GM12864 (cell line): ENCODE data around the gene ATXN7L3.

Experiments
- DNase-seq: peaks from one replicate; pipeline ENCODE4 v3.0.0-alpha.2; 2011; ENCODE audit warnings: low read depth
- H3K4me3 ChIP-seq: 2 replicates; pipeline ENCODE4 v1.5.1; 2011; ENCODE audit warnings: mild to moderate bottlenecking, low read depth, low read length, control low read depth
- TF ChIP-seq, protein P1 (sequence below): IDR thresholded peaks from 2 replicates; pipeline ENCODE4 v1.5.1; 2011; ENCODE audit warnings: low read depth, mild to moderate bottlenecking, moderate library complexity, low read length, control low read depth, inconsistent platforms; ENCODE audit errors: missing control alignments

The ATXN7L3 gene

DNA sequence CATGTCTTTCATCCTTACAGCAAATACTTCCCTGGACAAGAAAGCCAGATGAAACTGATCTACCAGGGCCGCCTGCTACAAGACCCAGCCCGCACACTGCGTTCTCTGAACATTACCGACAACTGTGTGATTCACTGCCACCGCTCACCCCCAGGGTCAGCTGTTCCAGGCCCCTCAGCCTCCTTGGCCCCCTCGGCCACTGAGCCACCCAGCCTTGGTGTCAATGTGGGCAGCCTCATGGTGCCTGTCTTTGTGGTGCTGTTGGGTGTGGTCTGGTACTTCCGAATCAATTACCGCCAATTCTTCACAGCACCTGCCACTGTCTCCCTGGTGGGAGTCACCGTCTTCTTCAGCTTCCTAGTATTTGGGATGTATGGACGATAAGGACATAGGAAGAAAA lies 9.2 kb downstream of the ATXN7L3 start:
- no peak overlapping the region for H3K4me3 ChIP-seq
- no peak for DNase-seq
- TF ChIP-seq, protein P1, sequence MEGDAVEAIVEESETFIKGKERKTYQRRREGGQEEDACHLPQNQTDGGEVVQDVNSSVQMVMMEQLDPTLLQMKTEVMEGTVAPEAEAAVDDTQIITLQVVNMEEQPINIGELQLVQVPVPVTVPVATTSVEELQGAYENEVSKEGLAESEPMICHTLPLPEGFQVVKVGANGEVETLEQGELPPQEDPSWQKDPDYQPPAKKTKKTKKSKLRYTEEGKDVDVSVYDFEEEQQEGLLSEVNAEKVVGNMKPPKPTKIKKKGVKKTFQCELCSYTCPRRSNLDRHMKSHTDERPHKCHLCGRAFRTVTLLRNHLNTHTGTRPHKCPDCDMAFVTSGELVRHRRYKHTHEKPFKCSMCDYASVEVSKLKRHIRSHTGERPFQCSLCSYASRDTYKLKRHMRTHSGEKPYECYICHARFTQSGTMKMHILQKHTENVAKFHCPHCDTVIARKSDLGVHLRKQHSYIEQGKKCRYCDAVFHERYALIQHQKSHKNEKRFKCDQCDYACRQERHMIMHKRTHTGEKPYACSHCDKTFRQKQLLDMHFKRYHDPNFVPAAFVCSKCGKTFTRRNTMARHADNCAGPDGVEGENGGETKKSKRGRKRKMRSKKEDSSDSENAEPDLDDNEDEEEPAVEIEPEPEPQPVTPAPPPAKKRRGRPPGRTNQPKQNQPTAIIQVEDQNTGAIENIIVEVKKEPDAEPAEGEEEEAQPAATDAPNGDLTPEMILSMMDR = no peak

DNA sequence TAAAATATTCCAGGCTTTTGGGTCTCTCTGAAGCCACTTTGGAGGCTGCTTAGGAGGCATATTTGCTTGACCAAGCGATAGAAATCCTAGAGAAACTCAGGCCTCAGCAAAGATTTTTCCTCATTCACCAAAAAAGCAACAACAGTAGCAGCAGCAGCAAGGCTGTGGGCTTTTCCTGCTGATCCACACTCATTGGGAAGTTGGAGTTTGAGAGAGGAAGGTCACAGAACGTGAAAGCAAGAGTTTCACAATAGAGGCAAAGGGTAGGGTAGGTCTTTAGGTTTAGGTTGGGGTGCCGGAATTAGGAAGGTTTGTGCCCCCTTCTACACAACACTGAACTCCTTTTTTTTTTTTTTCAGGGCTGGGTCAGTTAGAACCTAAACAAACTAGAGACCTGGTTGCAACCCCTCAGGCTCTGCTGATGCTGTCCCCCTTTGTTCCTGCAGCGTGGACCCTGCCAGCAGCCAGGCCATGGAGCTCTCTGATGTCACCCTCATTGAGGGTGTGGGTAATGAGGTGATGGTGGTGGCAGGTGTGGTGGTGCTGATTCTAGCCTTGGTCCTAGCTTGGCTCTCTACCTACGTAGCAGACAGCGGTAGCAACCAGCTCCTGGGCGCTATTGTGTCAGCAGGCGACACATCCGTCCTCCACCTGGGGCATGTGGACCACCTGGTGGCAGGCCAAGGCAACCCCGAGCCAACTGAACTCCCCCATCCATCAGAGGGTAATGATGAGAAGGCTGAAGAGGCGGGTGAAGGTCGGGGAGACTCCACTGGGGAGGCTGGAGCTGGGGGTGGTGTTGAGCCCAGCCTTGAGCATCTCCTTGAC lies 10.9 kb downstream of the ATXN7L3 start:
- no peak for DNase-seq
- H3K4me3 ChIP-seq = no peak overlapping the region
- TF ChIP-seq, protein P1 = no peak

DNA sequence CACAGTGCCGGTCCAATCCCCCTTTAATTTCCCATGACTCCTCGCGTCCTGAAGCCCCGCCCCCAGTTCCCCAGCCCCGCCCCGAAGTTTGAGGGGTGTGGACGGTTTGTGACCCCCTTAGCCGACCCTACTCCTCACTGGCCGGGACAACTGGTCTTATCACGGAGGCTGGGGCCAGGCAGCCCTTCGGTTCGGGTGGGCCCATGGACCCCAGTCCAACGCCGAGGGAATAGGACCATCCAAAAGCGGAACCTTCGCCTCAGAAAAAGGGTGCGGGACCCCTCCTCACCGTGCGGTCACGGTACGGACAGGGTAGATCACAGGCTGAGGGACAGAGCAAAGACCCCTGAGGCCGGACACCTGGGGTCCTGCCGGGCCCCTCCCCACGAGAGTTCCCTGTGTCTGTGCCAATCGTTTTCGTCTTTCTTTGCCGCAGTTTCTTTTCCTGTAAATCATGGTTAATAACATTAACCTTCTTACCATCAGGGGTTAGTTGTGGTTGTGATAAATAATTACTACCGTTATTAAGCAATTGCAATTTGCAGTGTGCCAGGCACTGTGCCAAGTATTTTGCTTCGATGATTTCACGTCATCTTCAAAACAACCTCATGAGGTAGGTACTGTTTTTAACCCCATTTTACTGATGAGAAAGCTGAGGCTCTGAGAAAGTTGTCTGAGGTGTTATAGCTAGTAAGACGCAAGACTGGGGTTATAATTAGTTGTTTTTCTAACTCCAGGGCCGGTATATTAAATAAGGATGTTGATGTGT lies 12.4 kb downstream of the ATXN7L3 start:
- TF ChIP-seq, protein P1 = no peak
- peak overlapping the region; percentile 95 for H3K4me3 ChIP-seq
- no peak for DNase-seq

DNA sequence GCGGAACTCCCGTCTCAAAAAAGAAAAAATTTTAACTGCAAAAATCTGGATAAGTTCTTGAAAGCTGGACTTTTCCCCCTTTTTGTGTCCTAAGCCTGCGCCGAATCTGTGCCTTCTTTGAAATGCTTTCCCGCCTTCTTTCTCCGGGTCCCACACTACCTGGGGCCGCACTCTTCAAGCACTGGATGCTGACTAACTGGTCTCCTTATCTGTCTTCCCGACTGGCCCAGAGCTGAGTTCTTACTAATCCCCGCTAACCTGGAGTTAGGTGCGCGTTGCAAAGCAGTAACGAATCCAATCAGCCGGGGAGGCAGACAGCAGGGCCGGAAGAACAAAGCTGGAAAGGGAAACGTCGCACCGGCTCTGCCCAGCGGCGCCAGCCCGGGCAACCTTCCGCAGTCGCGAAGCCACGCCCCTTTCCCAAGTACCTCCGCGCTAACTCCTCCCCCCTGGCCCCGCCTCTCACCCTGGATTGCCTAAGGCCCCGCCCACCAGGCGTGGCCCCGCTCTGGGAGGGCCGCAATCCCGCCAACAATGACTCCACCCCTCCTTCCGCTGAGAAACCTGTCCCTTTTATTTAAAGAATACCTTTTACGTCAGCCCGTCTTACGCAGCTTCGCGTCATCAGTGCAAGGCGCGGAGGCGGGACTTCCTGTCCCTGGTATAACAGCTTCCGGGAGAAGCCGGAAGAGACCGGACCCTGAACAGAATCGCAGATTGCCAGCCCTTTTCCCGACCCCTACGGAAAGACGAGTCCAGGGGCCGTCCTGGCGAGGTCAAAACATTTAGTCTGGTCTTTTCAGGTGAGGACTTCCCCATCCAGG lies 13.2 kb downstream of the ATXN7L3 start, which contains the start of gene TMUB2:
TMUB2 (plus strand) TSS at position 666 of the 824 bp plus-strand sequence. CDS start 737 bp downstream, outside the sequence.
- TF ChIP-seq, protein P1 = no peak
- peak; percentile 98 for DNase-seq
- H3K4me3 ChIP-seq = peak within 1 kb of the TSS; percentile 95

DNA sequence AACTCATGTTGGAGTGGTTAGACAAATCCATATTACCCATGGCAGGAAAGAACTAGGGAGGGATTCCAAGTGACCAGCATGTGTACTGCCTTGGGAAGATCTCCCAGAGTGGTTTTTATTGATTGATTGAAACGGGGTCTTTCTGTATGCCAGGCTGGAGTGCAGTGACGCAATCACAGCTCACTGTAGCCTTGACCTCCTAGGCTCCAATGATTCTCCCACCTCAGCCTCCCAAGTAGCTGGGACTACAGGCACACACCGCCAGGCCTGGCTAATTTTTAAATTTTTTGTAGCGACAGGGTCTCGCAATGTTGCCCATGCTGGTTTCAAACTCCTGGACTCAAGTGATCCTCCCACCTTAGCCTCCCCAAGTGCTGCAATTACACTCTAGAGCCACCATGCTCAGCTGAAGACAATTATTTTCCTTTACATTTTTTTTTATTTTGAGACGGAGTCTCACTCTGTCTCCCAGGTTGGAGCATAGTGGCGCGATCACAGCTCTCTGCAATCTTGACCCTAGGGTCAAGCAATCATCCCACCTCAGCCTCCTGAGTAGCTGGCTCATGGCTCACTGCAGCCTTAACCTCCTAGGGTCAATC lies 15.4 kb downstream of the ATXN7L3 start:
- H3K4me3 ChIP-seq = no peak overlapping the region
- TF ChIP-seq, protein P1 = no peak
- DNase-seq = no peak

DNA sequence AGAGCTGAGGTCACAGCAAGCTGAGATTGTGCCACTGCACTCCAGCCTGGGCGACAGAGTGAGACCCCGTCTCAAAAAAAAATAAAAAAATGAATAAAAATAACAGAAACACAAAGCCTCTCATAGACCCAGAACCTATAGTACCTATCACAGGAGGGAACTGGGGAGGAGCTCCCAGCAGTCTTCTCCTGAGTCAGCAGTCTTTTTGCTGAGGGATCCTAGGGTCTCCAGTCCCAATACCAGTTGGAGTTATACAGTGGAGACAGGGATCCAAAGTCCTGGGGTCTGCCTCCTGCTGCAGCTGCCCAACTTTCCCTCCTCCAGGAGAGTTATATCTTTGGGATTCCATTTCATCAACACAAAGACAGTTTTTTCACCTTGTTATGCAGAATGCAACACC lies 16.7 kb downstream of the ATXN7L3 start:
- TF ChIP-seq, protein P1 = no peak
- no peak overlapping the region for H3K4me3 ChIP-seq
- no peak for DNase-seq
